ENCODE measurements around the gene SLC34A3. TPM values are rescaled to one million over a fixed set of nuclear protein-coding genes. Genes with fewer than 3 reads are reported as not detected.

The SLC34A3 gene
- polyA plus RNA-seq, 4 donors: 4.7 to 11.9 (median 7.3) TPM

DNA sequence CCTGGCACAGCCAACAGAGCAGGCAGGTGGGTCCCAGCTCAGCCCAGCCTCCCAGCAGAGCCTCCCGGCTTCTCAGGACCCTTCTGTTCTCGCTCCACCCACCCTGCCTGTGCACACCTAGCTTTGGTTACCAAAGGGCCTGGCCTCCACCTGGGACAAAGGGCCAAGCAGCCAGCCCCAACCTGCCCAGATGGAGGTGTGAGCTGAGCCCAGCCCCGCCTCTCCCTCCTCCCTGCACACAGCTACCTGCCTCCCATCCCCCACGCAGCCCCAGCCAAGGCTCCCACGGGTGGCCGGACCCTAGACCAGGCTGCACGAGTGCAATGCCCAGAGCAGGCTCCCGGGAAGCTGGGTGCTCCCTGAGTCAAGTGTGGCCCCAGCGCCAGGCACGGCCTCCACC, 35.8 kb upstream of the SLC34A3 start:
- DNase-seq (ENCODE audit: low read depth in 4 of 4, low spot score in 3 of 4): no peak

DNA sequence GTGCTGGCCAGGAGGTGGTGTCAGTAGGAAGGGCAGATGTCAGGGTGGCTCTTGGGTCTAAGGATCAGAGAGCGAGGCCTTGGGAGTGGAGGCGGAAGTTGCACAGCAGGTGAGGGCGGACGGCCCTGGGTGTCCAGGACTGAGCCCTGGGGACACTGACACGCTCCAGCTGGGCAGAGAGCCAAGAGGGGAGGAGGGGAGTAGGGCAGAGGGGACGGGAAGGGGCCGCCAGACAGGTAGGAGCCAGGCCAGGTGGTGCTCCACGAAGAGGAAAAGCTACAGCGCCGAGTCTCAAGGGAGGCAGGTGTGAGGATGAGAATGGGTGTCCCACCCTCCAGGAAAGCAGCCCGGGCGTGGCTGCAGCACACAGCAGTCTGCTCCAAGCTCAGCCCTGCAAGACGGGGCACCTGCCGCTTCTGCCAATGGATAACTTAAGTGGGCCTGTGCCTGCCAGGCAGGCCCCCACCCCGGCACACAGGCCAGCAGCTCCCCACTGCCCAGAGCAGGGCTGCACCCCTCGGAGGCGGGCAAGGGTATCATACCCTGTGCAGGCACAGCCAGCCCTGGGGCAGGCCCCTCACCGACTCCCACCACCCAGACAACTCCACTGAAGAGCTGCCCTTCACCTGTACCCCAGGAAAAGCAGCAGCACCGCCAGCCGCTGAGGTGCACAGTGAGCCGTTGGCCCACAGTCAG, 35.0 kb upstream of the SLC34A3 start:
- no peak for DNase-seq (ENCODE audit: low read depth in 4 of 4, low spot score in 3 of 4)

DNA sequence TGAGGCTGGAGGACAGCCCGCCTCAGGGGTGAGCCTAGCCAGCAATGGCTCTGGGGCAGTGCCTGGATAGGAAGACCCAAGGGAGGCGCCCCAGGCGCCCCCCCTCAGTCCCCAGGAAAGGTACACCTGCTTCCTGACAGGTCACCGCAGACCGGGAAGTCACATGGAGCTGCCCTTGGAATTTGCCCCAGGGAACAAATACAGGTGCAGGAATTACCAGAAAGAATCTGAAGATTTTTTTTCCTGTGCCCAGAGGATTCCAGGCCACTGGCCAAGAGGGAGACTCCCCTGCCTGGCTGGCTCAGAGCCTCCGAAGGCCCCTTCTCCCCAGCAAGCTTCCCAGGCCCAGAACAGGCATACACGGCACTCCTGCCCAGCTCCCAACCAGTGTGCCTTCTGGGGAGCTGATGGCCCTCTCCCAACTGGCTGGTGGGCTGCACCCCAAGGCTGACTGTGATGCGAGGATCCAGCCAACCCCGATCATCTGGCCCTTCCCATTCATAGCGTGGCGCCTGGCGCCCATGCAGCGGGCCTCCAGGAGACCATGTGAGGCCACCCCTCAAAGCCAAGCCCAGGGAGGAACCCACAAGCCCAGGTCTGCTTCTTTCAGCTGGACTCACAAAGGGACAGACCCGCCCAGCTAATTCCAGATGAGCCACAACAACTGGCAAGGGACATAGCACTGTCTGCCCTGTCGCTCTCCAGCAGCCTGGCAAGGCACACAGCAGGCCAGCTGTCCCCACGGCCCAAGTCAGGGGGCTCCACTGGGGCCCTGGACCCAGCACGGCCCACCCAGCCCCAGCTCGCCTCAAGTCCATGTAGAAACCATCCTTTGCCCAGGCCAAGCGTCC, 32.4 kb upstream of the SLC34A3 start:
- DNase-seq (ENCODE audit: low read depth in 4 of 4, low spot score in 3 of 4): no peak

DNA sequence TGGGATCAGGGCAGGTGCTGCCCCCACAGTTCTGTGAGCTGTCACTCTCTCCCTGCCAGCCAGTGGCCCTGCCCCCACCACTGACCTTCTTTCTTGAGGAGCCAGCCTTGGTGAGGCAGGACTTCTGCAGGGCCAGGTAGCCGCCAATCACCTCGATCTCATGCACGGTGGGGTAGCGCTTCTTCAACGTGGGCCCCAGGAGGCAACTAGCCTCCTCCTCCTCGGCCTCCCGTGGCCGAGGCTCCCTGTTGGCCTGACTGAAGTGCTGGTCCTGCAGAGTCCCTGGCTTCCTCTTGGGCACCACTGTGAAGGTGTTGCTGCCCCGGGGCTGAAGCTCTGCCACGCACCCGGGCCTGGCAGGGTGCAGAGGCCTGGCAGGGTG, 31.8 kb upstream of the SLC34A3 start:
- no peak for DNase-seq (ENCODE audit: low read depth in 4 of 4, low spot score in 3 of 4)

DNA sequence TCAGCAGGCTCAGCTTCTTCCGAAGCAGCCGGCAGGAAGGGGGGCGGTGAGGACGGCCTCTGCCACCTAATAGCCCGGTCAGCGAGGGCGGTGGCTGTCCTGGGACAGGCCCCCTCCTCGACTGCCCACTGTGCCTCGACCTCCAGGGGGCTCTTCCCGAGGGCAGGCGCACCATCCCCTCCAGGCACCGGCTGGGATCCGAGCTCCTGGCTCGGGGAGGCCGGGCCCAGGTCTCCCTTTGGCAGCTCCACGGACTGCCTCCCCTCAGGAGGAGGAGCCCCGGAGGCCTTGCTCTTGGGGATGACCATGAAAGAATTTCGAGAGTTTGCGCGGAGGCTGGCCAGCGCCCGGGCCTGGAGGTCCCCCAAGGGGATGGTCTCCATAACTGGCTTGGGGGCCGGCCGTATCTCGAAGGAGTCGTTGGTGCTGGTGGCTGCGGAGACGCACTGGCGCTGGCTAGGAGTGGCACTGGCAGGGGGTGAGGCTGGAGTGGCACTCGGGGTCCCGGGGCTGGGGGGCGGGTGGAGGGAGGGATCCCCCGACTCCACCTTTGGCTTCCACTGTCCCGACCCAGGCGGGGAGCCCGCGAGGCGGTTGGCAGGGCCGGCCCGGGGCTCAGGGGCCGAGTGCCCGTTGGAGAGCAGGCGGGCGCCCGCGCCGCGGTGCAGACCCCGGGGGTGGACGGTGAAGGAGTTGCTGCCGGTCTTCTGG, 31.1 kb upstream of the SLC34A3 start:
- no peak for DNase-seq (ENCODE audit: low read depth in 4 of 4, low spot score in 3 of 4)

DNA sequence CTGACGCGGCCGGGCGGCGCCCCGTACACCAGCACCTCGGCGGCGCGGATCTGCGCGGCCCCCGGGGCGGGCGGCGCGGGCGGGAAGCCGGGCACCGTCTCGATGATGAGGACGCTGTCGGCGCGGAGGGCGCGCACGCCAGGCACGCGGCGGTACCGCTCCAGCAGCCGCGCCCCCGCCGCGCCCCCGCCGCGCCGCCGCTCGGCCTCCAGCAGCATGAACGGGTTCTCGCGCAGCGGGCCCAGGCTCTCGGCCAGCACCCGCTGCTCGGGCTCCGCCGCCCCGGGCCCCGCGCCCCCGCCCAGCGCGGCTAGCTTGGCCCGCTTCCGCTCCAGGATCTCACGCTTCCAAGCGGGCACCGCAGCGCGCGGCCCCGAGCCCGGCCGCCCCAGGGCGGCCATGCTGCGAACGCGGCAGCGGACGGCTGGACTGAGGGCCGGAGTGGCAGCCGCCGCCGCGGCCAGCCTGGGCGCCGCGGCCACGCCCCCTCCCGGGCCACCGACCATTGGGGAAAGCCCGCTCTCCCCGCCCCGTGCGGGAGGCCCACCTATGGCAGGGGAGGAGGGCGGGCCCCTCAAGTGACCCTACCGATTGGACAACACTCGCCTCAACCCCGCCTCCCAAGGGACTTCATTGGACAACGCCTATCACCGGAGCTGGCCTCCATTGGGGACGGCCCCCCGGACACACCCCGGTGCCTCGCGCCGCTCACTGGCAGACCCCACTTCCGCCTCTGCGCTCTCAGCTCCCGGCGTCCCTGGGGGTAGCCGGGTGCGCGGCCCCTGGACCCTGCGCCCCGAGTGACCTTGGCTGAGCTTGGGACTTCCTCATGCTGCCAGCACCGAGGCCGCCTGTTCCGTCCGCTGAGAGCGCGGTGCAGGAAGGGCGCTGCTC, 30.1 kb upstream of the SLC34A3 start, which contains the start of gene TPRN:
Gene TPRN, minus strand, starts transcription at position 431 of the 894 bp plus-strand sequence. Its CDS starts 30 bp downstream, at position 401.
- DNase-seq (ENCODE audit: low read depth in 4 of 4, low spot score in 3 of 4): peak; percentile 93 to 99 (median 97)

DNA sequence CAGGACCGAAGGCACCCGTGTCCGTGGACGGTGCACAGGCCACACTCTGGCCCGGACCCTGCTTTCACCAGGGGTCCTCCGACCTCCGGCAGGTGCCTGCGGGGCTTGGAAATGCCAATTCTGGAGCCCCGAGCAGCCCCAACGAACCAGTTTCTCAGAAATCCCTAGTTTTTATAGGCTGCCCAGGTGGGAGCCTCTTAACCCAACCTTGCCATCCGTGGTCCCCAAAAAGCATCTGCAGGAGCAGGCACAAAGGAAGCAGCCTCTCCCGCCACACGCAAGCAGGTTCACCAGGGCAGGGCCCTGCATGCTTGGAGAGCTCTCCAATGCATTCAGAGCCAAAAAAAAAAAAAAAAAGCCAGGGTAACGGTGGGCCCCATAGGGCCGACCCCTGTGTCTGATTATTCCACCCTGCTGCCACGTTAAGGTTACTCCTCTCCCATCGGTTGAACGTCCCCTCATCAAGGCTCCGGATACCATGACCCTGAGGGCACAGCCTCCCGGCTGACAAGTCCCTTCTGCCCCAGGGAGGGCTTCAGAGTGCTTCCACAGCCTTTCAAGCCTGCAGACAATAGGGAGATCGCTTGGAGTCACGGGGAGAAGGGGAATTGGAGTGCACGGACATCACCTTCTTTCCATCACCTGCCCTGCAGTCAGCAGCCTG, 29.4 kb upstream of the SLC34A3 start:
- DNase-seq (ENCODE audit: low read depth in 4 of 4, low spot score in 3 of 4): no peak

DNA sequence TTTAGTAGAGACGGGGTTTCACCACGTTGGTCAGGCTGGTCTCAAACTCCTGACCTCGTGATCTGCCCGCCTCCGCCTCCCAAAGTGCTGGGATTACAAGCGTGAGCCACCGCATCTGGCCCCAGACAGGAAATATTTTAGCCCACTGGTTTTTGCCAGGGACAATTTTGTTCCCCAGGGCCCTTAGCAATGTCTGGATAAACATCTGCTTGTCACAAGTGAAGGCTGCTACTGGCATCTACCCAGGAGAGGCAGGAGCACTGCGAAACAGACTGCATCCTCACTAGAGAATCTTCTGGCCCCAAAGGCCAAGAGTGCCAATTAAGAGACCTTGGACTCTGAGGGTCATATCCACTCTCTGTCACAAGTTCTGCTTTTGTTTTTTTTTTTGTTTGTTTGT, 27.7 kb upstream of the SLC34A3 start:
- no peak for DNase-seq (ENCODE audit: low read depth in 4 of 4, low spot score in 3 of 4)

DNA sequence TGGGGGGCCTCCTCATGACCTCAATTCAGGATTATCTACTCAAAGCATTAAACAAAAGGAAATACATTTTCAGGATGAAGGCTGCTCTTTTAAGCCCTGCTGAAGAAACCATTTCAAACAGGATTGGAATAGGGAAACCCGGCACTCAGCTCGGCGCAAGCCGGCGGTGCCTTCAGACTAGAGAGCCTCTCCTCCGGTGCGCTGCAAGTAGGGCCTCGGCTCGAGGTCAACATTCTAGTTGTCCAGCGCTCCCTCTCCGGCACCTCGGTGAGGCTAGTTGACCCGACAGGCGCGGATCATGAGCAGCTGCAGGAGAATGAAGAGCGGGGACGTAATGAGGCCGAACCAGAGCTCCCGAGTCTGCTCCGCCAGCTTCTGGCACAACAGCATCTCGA, 26.0 kb upstream of the SLC34A3 start:
- DNase-seq (ENCODE audit: low read depth in 4 of 4, low spot score in 3 of 4): no peak

DNA sequence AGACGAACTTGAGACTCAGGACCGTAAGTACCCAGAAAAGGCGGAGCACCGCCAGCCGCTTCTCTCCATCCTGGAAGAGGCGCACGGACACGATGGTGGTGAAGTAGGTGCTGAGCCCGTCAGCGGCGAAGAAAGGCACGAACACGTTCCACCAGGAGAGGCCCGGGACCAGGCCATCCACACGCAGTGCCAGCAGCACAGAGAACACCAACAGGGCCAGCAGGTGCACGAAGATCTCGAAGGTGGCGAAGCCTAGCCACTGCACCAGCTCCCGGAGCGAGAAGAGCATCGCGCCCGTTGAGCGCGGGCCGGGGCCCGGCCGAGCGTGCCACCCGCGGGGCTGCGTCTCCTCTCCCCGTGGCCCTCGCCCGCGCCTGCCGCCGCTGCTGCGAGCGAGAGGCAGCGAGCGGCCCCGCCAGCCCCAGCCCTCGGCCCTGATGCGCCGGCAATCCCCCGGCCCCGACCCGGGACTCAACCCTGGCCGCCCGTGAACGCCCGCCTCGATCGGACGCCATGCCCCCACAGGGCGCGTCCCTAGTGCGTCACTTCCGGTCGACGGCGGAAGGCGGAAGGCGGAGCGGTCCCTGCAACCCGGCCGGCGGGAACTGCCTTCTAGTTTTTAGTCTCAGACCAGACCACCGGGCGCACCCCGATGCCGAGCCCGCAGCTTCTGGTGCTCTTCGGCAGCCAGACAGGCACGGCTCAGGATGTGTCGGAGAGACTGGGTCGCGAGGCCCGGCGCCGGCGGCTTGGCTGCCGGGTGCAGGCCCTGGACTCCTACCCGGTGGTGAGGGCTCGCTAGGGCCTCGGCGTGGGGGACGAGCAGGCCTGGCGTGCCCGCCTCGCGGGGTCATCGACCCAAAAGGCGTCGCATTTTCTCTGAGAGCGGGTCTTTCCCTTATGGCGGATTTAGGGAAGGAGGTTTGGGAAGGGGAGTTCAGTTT, 25.3 kb upstream of the SLC34A3 start, which contains the start of the genes NDOR1 and TMEM203:
Gene NDOR1, plus strand, starts transcription at position 575 of the 944 bp plus-strand sequence. Its CDS starts 78 bp downstream, at position 653.
Gene TMEM203, minus strand, starts transcription at position 523 of the 944 bp plus-strand sequence. Its CDS starts 234 bp downstream, at position 289.
- peak; percentile 76 to 89 (median 80) for DNase-seq (ENCODE audit: low read depth in 4 of 4, low spot score in 3 of 4)

DNA sequence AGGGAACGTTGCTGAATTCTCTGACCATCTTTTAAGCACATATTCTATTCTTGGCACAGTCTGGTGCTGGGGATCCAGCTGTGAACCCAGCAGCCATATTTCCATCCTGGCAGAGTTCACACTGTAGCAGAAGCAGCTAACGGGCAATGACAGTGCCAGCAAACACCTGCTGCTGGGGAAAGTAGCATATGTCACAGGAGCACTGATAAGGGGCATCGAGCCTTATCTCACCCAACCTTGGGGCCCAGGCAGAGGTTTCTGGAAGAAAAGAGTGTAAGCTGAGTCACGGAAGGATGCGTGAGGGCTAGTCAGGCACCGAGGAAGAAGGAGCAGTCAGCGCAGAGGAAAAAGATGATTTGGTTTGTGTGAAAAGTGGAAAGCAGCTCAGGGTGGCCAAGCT, 24.1 kb upstream of the SLC34A3 start:
- DNase-seq (ENCODE audit: low read depth in 4 of 4, low spot score in 3 of 4): no peak

DNA sequence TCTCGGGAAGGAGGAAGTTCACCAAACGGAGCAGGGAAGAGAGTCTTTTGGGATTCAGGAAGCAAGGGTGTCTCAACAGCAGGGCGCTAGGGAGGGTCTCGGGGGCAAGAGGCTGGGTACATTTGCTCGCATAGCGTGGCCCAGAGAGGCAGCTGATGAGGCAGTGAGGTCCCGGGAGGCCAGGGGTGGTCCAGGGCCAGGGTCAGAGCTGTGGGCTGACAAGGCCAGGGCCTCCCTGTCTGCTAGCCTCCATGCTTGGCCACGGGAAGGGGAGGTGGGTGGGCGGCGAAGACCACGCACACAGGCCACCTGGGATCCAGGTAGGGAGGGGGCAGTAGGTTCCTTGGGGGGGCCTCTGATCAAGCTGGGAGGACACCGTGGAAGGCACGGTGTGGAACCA, 19.2 kb upstream of the SLC34A3 start:
- DNase-seq (ENCODE audit: low read depth in 4 of 4, low spot score in 3 of 4): no peak

DNA sequence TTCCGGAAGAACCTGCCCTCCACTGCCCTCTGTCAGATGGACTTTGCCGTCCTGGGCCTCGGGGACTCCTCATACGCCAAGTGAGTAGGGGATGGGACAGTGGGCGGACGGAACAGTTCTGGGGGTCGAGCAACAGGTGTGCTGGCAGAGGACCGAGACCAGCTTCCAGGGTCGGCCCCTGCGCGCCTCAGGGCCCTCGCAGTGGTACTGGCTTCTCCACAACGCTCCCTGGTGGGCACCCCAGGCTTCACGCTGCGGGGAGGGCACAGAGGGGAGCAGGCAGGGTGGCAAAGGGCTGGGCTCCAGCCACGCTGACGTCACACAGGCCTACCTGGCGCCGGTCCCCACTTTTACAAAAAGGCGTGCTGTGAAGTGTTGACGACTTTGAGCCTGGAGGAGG, 18.2 kb upstream of the SLC34A3 start:
- no peak for DNase-seq (ENCODE audit: low read depth in 4 of 4, low spot score in 3 of 4)

DNA sequence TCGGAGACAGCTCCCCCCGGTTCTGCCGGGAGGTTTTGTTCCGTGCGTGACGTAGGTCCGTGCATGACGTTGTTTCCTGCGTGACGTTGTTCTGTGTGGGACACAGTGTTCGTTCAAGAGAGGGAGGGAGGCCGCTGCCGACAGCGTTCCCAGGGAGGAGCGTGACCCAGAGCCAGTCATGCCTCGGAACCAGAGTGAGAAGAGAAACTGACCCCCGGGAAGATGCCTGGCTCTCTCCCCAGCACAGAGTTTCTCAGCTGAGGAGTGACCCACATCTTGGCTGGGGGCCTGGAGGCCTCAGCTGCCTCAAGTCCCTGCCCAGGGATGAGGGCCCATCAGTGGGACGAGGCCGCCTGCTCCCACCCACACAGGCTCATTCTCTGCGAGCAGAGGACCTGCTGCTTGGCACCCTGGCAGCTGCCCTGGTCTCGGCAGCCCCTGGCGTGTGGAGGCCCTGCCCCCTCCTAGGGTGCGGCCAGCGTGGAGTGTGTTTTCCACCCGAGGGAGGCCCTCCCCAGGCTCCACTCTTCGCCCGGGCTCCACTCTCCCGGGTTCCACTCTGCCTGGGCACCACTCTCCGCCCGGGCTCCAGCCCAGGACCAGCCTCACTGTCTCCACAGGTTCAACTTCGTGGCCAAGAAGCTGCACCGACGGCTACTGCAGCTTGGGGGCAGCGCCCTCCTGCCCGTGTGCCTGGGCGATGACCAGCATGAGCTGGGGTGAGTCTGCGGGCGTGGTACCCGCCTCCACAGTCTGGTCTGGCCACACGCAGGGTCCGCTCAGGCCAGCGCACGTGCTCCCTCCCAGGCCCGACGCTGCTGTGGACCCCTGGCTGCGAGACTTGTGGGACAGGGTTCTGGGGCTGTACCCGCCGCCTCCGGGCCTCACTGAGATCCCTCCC, 17.3 kb upstream of the SLC34A3 start:
- no peak for DNase-seq (ENCODE audit: low read depth in 4 of 4, low spot score in 3 of 4)

DNA sequence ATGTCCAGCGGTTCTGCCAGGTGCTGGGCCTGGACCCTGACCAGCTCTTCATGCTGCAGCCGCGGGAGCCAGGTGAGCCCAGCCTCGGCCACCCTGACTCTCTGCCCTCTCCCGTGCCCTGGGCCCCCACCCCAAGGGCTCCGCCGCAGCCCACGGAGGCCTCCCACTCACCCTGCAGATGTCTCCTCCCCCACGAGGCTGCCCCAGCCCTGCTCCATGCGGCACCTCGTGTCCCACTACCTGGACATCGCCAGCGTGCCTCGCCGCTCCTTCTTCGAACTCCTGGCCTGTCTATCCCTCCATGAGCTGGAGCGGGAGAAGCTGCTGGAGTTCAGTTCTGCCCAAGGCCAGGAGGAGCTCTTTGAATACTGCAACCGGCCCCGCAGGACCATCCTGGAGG, 16.1 kb upstream of the SLC34A3 start:
- no peak for DNase-seq (ENCODE audit: low read depth in 4 of 4, low spot score in 3 of 4)

DNA sequence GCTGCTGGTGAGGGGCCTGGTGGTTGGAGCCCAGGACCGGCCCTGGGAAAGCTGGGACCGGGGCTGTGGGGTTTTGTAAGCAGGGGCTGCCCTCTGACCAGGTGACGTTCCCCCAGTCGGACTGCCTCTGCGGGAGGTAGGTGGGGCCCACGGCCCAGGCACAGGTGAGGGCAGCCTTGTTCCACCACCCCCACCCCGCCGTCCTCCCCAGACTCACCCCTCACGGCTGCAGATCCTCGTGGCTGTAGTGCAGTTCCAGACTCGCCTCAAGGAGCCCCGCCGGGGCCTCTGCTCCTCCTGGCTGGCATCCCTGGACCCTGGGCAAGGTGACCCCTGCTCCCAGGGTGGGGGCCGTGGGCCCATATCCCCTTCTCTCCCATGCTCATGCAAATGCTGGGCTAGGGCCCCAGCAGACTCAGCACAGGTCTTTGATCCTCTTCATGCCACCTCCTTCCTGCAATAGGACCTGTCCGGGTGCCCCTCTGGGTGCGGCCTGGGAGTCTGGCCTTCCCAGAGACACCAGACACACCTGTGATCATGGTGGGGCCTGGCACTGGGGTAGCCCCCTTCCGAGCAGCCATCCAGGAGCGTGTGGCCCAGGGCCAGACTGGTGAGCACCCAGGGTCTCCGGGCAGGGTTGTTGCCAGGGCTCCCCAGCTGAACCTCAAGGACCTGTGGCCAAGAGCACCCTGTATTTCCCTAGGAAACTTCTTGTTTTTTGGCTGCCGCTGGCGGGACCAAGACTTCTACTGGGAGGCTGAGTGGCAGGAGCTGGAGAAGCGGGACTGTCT, 15.3 kb upstream of the SLC34A3 start:
- DNase-seq (ENCODE audit: low read depth in 4 of 4, low spot score in 3 of 4): no peak
